Type B pancreatic cell (in vitro differentiated cells): Measurements from ENCODE around the gene MOB3A. TPM values are rescaled to one million over a fixed set of nuclear protein-coding genes. Genes with fewer than 3 reads are reported as not detected.
"Not testable (repeated sequence)": the region's sequence is repeated elsewhere in the genome, so short reads cannot be mapped to it uniquely, and the experiment has no call there.

Experiments
- DNase-seq: peaks from one replicate; pipeline ENCODE4 v3.0.0; 2021; ENCODE audit warnings: mixed read lengths; ENCODE audit not compliant: unreplicated experiment; ENCODE audit errors: extremely low spot score
- H3K27ac Mint-ChIP-seq: 2 replicates; pipeline ENCODE4 v1.8.0; 2021; ENCODE audit warnings: mild to moderate bottlenecking, mixed read lengths
- H3K27me3 Mint-ChIP-seq: 2 replicates; pipeline ENCODE4 v1.8.0; 2021; ENCODE audit warnings: mixed read lengths
- H3K36me3 Mint-ChIP-seq: 2 replicates; pipeline ENCODE4 v1.8.0; 2021; ENCODE audit warnings: mixed read lengths
- H3K4me1 Mint-ChIP-seq: one replicate; pipeline ENCODE4 v1.8.0; 2021; ENCODE audit warnings: mixed read lengths; ENCODE audit not compliant: unreplicated experiment
- H3K4me3 Mint-ChIP-seq: 2 replicates; pipeline ENCODE4 v1.8.0; 2021; ENCODE audit warnings: mild to moderate bottlenecking, mixed read lengths
- H3K9me3 Mint-ChIP-seq: 2 replicates; pipeline ENCODE4 v1.8.0; 2021; ENCODE audit warnings: mixed read lengths
- total RNA-seq: library from RNA; stranded (reverse); gene quantifications from 2 replicates; pipeline ENCODE4 v1.2.1, GENCODE V29; 2021; ENCODE audit warnings: low replicate concordance
- TF ChIP-seq, protein P1 (sequence below): fragments of 200-600 bp; sonication (generic); conservative IDR thresholded peaks from 2 replicates; pipeline ENCODE4 v1.5.0; 2021; ENCODE audit warnings: antibody characterized with exemption, mild to moderate bottlenecking

MOB3A gene
- total RNA-seq, 1 donor from 2014 or later = 34.6 TPM

- Mint-ChIP-seq H3K36me3 (peaks cover 7% of the 10 kb centered on the region), H3K27ac (no peak overlapping the region), H3K27me3 (no peaks in the 10 kb centered on the region), H3K9me3 (no peaks in the 10 kb centered on the region), H3K4me1 (no peaks in the 10 kb centered on the region), H3K4me3 (no peak overlapping the region)
- no peak for DNase-seq
- TF ChIP-seq, protein P1, sequence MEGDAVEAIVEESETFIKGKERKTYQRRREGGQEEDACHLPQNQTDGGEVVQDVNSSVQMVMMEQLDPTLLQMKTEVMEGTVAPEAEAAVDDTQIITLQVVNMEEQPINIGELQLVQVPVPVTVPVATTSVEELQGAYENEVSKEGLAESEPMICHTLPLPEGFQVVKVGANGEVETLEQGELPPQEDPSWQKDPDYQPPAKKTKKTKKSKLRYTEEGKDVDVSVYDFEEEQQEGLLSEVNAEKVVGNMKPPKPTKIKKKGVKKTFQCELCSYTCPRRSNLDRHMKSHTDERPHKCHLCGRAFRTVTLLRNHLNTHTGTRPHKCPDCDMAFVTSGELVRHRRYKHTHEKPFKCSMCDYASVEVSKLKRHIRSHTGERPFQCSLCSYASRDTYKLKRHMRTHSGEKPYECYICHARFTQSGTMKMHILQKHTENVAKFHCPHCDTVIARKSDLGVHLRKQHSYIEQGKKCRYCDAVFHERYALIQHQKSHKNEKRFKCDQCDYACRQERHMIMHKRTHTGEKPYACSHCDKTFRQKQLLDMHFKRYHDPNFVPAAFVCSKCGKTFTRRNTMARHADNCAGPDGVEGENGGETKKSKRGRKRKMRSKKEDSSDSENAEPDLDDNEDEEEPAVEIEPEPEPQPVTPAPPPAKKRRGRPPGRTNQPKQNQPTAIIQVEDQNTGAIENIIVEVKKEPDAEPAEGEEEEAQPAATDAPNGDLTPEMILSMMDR = no peak
These were observed 36.1 kb upstream of the MOB3A start for GRCh38 chr19:2132191-2132590.

DNA sequence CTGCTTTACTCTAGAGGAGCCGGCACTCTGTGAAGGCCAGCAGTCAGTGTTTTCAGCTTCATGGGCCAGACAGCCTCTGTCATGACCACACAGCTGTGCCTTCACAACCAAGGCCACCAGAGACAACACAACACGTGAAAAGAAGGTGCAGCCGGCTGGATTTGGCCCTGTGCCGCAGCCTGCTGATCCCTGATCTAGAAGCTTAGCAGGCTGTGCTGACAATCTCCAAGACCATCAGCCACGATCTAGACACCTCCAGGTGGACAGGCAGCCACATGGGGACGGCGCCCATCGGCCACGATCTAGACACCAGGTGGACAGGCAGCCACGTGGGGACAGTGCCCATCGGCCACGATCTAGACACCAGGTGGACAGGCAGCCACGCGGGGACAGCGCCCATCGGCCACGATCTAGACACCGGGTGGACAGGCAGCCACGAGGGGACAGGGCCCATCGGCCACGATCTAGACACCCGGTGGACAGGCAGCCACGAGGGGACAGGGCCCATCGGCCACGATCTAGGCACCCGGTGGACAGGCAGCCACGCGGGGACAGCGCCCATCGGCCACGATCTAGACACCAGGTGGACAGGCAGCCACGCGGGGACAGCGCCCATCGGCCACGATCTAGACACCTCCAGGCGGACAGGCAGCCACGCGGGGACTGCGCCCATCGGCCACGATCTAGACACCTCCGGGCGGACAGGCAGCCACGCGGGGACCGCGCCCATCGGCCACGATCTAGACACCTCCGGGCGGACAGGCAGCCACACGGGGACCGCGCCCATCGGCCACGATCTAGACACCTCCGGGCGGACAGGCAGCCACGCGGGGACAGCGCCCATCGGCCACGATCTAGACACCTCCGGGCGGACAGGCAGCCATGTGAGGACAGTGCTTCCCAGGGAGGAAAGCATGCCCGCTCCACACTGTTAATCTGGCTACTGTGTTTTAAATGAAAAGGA, 35.2 kb upstream of the MOB3A start:
- H3K36me3 Mint-ChIP-seq, H3K27me3 Mint-ChIP-seq, H3K9me3 Mint-ChIP-seq, DNase-seq, H3K4me1 Mint-ChIP-seq, H3K4me3 Mint-ChIP-seq, H3K27ac Mint-ChIP-seq: not testable (repeated sequence)

GRCh38 chr19:2129892-2130770, 34.0 kb upstream of the MOB3A start:
- Mint-ChIP-seq H3K27ac (no peak overlapping the region), H3K36me3 (peaks cover 4% of the 10 kb centered on the region), H3K4me1 (no peaks in the 10 kb centered on the region), H3K4me3 (no peak overlapping the region), H3K27me3 (no peaks in the 10 kb centered on the region), H3K9me3 (no peaks in the 10 kb centered on the region)
- TF ChIP-seq, protein P1 = no peak
- no peak for DNase-seq

GRCh38 chr19:2129486-2129885, 33.4 kb upstream of the MOB3A start:
- Mint-ChIP-seq H3K27me3 (no peaks in the 10 kb centered on the region), H3K27ac (no peak overlapping the region), H3K4me1 (no peaks in the 10 kb centered on the region), H3K4me3 (no peak overlapping the region), H3K9me3 (no peaks in the 10 kb centered on the region), H3K36me3 (peaks cover 4% of the 10 kb centered on the region)
- no peak for DNase-seq
- TF ChIP-seq, protein P1 = no peak

GRCh38 chr19:2129022-2129421, 32.9 kb upstream of the MOB3A start:
- H3K4me1 Mint-ChIP-seq = no peaks in the 10 kb centered on the region
- no peak for DNase-seq
- TF ChIP-seq, protein P1 = no peak
- H3K27me3 Mint-ChIP-seq = no peaks in the 10 kb centered on the region
- no peak overlapping the region for H3K4me3 Mint-ChIP-seq
- no peaks in the 10 kb centered on the region for H3K9me3 Mint-ChIP-seq
- peaks cover 4% of the 10 kb centered on the region for H3K36me3 Mint-ChIP-seq
- H3K27ac Mint-ChIP-seq = no peak overlapping the region

GRCh38 chr19:2128252-2128651, 32.1 kb upstream of the MOB3A start:
- H3K27me3 Mint-ChIP-seq, H3K4me1 Mint-ChIP-seq, H3K27ac Mint-ChIP-seq, DNase-seq, H3K4me3 Mint-ChIP-seq, H3K36me3 Mint-ChIP-seq, H3K9me3 Mint-ChIP-seq: not testable (repeated sequence)
